ENCODE measurements around the gene RPA1. TPM values are rescaled to one million over a fixed set of nuclear protein-coding genes. Genes with fewer than 3 reads are reported as not detected.
A peak's percentile ranks its signal among the peaks of the same experiment; 100 is the strongest.

The RPA1 gene
- total and polyA plus RNA-seq, 9 of the 15 experiments (the other 6 are each of a cell fraction or from before 2014, with no cell fraction given): 25.2 to 125 (median 47.4) TPM

DNA sequence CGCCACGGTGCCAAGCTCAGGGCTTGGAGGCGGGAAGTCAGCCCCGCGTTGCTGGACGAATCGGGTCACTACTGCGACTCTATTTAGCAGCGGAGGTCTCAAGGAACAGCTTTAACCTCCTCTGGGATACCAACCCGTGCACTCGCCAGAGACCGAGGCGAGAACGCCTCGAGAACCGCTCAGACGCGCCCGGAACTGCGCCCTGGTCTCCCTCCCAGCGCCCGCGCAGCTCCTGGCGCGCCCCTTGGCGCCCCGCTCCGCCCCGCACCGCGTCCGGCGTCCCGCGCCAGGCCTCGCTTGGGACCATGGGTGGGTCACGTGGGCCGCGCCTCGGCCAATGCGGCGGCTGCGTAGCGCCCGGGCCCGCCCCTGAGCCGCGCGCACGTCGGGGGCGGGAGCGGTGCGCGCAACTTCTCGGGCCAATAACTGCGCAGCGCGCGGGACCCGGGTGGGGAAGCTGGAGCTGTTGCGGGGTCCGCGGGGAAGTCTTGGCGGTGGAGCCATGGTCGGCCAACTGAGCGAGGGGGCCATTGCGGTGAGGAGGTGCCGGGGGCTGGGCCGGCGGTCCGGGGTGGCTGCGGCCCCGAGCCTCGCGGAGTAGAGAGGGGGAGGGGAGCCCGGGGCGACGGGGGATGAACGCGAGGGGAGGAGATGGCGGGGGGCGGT, at the start of gene RPA1, which contains the start of gene SMYD4 (continued):
- TF ChIP-seq, protein P1, sequence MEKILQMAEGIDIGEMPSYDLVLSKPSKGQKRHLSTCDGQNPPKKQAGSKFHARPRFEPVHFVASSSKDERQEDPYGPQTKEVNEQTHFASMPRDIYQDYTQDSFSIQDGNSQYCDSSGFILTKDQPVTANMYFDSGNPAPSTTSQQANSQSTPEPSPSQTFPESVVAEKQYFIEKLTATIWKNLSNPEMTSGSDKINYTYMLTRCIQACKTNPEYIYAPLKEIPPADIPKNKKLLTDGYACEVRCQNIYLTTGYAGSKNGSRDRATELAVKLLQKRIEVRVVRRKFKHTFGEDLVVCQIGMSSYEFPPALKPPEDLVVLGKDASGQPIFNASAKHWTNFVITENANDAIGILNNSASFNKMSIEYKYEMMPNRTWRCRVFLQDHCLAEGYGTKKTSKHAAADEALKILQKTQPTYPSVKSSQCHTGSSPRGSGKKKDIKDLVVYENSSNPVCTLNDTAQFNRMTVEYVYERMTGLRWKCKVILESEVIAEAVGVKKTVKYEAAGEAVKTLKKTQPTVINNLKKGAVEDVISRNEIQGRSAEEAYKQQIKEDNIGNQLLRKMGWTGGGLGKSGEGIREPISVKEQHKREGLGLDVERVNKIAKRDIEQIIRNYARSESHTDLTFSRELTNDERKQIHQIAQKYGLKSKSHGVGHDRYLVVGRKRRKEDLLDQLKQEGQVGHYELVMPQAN (IDR thresholded peaks at IDR 0.05; ENCODE audit: borderline replicate concordance): no peak
- TF ChIP-seq RBFOX2 (IDR thresholded peaks at IDR 0.05; ENCODE audit: low read depth, low read length) (peak; percentile 82), ZNF696 (CRISPR knock-in tag; conservative IDR thresholded peaks at IDR 0.05) (no peak), RBM17 (IDR thresholded peaks at IDR 0.05; ENCODE audit: borderline replicate concordance, low read depth, low read length) (no peak), NFYB (IDR thresholded peaks at IDR 0.05; ENCODE audit: extremely low read depth, insufficient read length) (peak; percentile 55), RBBP5 (IDR thresholded peaks at IDR 0.05; ENCODE audit: borderline replicate concordance, insufficient read depth, low read length, poor library complexity, severe bottlenecking) (peak; percentile 77), NFIC (IDR thresholded peaks at IDR 0.05) (0 out of 2 replicates have a peak, but pooled peaks have one; percentile 29), PHF8 (IDR thresholded peaks at IDR 0.05; ENCODE audit: borderline replicate concordance, low read length) (peak; percentile 84; the same call in 1 of the 2 replicates), ZNF253 (CRISPR knock-in tag; conservative IDR thresholded peaks at IDR 0.05) (no peak), ZHX1 (conservative IDR thresholded peaks at IDR 0.05; ENCODE audit: low read length) (no peak), SIN3A (IDR thresholded peaks at IDR 0.05; ENCODE audit: borderline replicate concordance in 2 of 2, control insufficient read depth in 1 of 2, low read depth in 2 of 2, low read length in 2 of 2) (0 out of 4 replicates have a peak, but pooled peaks of 1 of the 2 experiments have one; percentile 62), HNRNPLL (IDR thresholded peaks at IDR 0.05; ENCODE audit: low read depth, low read length, poor library complexity, severe bottlenecking) (peak; percentile 79), NCOR1 (IDR thresholded peaks at IDR 0.05) (no peak)
- TF ChIP-seq, protein P2, sequence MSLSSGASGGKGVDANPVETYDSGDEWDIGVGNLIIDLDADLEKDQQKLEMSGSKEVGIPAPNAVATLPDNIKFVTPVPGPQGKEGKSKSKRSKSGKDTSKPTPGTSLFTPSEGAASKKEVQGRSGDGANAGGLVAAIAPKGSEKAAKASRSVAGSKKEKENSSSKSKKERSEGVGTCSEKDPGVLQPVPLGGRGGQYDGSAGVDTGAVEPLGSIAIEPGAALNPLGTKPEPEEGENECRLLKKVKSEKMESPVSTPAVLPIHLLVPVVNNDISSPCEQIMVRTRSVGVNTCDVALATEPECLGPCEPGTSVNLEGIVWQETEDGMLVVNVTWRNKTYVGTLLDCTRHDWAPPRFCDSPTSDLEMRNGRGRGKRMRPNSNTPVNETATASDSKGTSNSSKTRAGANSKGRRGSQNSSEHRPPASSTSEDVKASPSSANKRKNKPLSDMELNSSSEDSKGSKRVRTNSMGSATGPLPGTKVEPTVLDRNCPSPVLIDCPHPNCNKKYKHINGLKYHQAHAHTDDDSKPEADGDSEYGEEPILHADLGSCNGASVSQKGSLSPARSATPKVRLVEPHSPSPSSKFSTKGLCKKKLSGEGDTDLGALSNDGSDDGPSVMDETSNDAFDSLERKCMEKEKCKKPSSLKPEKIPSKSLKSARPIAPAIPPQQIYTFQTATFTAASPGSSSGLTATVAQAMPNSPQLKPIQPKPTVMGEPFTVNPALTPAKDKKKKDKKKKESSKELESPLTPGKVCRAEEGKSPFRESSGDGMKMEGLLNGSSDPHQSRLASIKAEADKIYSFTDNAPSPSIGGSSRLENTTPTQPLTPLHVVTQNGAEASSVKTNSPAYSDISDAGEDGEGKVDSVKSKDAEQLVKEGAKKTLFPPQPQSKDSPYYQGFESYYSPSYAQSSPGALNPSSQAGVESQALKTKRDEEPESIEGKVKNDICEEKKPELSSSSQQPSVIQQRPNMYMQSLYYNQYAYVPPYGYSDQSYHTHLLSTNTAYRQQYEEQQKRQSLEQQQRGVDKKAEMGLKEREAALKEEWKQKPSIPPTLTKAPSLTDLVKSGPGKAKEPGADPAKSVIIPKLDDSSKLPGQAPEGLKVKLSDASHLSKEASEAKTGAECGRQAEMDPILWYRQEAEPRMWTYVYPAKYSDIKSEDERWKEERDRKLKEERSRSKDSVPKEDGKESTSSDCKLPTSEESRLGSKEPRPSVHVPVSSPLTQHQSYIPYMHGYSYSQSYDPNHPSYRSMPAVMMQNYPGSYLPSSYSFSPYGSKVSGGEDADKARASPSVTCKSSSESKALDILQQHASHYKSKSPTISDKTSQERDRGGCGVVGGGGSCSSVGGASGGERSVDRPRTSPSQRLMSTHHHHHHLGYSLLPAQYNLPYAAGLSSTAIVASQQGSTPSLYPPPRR (CRISPR knock-in tag; IDR thresholded peaks at IDR 0.05; ENCODE audit: borderline replicate concordance): no peak
- TF ChIP-seq, protein P3, sequence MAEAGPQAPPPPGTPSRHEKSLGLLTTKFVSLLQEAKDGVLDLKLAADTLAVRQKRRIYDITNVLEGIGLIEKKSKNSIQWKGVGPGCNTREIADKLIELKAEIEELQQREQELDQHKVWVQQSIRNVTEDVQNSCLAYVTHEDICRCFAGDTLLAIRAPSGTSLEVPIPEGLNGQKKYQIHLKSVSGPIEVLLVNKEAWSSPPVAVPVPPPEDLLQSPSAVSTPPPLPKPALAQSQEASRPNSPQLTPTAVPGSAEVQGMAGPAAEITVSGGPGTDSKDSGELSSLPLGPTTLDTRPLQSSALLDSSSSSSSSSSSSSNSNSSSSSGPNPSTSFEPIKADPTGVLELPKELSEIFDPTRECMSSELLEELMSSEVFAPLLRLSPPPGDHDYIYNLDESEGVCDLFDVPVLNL (CRISPR knock-in tag; IDR thresholded peaks at IDR 0.05; ENCODE audit: low read depth): no peak
